HEK293 (cell line): Measurements from ENCODE around the gene MCU.

ENCODE experiments used
- KLF9 ChIP-seq: fragments of 450-650 bp; formaldehyde crosslinking; IDR thresholded peaks from 2 replicates; pipeline ENCODE4 v1.5.1; 2016; ENCODE audit warnings: missing biosample characterization, missing genetic modification characterization, low read depth
- MEIS1 ChIP-seq: sonication (generic); formaldehyde crosslinking; IDR thresholded peaks from 2 replicates; pipeline ENCODE4 v1.8.1; 2022; ENCODE audit warnings: missing genetic modification reagents, mild to moderate bottlenecking, borderline replicate concordance
- SALL2 ChIP-seq: fragments of 450-650 bp; formaldehyde crosslinking; IDR thresholded peaks from 2 replicates; pipeline ENCODE4 v1.5.0; 2017; ENCODE audit warnings: missing biosample characterization, mild to moderate bottlenecking, missing genetic modification characterization, borderline replicate concordance
- SP2 ChIP-seq: fragments of 450-650 bp; formaldehyde crosslinking; IDR thresholded peaks from 2 replicates; pipeline ENCODE4 v1.5.1; 2016; ENCODE audit warnings: missing biosample characterization, missing genetic modification characterization
- ZNF530 ChIP-seq: fragments of 450-650 bp; formaldehyde crosslinking; IDR thresholded peaks from 2 replicates; pipeline ENCODE4 v1.5.1; 2016; ENCODE audit warnings: low read depth, missing biosample characterization, missing genetic modification characterization
- ZNF660 ChIP-seq: fragments of 450-650 bp; IDR thresholded peaks from 2 replicates; pipeline ENCODE4 v1.5.1; 2018; ENCODE audit warnings: missing biosample characterization, mild to moderate bottlenecking, missing genetic modification characterization
- TF ChIP-seq, protein P1 (sequence below): fragments of 450-650 bp; formaldehyde crosslinking; conservative IDR thresholded peaks from 2 replicates; pipeline ENCODE4 v1.5.1; 2016; ENCODE audit warnings: low read depth, missing biosample characterization, missing genetic modification characterization
- TF ChIP-seq, protein P2 (sequence below): fragments of 450-650 bp; formaldehyde crosslinking; IDR thresholded peaks from 2 replicates; pipeline ENCODE4 v1.5.1; 2016; ENCODE audit warnings: missing biosample characterization, missing genetic modification characterization
- TF ChIP-seq, protein P3 (sequence below): fragments of 450-650 bp; formaldehyde crosslinking; IDR thresholded peaks from 2 replicates; pipeline ENCODE4 v1.5.1; 2016; ENCODE audit warnings: missing biosample characterization, missing genetic modification characterization

DNA sequence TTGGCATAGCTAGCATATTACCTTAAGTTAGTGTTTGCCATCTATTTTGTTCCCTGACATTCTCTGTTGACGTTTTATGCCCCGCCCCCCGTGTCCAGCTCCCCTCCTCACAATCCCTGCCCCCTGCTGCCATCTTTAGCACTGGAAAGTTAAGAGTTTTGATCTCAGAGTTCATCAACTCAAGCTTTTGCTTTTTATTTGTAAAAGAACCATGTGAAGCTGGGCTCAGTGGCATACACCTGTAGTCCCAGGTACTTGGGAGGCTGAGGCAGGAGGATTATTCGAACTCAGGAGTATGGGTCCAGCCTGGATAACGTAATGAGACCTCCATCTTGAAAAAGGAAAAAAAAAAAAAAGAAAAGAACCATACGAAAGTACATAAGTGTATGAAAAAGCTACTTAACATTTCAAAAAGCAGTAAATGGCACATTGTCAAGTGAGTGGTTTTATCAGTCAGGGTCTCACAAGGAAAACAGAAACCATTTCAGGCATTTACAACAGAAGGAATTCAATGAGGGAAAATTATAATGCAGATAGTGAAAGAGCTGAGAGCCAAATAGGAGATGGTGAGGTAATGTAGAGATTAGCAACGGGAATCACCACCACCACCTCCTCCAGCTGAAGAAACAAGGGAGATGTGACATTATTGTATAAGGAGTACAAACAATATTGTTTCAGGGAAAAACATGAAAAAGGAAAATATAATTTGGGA, 64.9 kb downstream of the MCU start:
- TF ChIP-seq, protein P1, sequence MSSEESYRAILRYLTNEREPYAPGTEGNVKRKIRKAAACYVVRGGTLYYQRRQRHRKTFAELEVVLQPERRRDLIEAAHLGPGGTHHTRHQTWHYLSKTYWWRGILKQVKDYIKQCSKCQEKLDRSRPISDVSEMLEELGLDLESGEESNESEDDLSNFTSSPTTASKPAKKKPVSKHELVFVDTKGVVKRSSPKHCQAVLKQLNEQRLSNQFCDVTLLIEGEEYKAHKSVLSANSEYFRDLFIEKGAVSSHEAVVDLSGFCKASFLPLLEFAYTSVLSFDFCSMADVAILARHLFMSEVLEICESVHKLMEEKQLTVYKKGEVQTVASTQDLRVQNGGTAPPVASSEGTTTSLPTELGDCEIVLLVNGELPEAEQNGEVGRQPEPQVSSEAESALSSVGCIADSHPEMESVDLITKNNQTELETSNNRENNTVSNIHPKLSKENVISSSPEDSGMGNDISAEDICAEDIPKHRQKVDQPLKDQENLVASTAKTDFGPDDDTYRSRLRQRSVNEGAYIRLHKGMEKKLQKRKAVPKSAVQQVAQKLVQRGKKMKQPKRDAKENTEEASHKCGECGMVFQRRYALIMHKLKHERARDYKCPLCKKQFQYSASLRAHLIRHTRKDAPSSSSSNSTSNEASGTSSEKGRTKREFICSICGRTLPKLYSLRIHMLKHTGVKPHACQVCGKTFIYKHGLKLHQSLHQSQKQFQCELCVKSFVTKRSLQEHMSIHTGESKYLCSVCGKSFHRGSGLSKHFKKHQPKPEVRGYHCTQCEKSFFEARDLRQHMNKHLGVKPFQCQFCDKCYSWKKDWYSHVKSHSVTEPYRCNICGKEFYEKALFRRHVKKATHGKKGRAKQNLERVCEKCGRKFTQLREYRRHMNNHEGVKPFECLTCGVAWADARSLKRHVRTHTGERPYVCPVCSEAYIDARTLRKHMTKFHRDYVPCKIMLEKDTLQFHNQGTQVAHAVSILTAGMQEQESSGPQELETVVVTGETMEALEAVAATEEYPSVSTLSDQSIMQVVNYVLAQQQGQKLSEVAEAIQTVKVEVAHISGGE (tag by site-specific recombination): no peak
- TF ChIP-seq SALL2 (no peak), SP2 (tag by site-specific recombination) (no peak), MEIS1 (CRISPR knock-in tag) (no peak), KLF9 (tag by site-specific recombination) (no peak), ZNF530 (no peak), ZNF660 (tag by site-specific recombination) (no peak)
- TF ChIP-seq, protein P2, sequence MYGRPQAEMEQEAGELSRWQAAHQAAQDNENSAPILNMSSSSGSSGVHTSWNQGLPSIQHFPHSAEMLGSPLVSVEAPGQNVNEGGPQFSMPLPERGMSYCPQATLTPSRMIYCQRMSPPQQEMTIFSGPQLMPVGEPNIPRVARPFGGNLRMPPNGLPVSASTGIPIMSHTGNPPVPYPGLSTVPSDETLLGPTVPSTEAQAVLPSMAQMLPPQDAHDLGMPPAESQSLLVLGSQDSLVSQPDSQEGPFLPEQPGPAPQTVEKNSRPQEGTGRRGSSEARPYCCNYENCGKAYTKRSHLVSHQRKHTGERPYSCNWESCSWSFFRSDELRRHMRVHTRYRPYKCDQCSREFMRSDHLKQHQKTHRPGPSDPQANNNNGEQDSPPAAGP (tag by site-specific recombination): no peak
- TF ChIP-seq, protein P3, sequence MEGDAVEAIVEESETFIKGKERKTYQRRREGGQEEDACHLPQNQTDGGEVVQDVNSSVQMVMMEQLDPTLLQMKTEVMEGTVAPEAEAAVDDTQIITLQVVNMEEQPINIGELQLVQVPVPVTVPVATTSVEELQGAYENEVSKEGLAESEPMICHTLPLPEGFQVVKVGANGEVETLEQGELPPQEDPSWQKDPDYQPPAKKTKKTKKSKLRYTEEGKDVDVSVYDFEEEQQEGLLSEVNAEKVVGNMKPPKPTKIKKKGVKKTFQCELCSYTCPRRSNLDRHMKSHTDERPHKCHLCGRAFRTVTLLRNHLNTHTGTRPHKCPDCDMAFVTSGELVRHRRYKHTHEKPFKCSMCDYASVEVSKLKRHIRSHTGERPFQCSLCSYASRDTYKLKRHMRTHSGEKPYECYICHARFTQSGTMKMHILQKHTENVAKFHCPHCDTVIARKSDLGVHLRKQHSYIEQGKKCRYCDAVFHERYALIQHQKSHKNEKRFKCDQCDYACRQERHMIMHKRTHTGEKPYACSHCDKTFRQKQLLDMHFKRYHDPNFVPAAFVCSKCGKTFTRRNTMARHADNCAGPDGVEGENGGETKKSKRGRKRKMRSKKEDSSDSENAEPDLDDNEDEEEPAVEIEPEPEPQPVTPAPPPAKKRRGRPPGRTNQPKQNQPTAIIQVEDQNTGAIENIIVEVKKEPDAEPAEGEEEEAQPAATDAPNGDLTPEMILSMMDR (tag by site-specific recombination): no peak
